ENCODE data around the gene ZBTB38.
A peak's percentile ranks its signal among the peaks of the same experiment; 100 is the strongest.

Gene ZBTB38

DNA sequence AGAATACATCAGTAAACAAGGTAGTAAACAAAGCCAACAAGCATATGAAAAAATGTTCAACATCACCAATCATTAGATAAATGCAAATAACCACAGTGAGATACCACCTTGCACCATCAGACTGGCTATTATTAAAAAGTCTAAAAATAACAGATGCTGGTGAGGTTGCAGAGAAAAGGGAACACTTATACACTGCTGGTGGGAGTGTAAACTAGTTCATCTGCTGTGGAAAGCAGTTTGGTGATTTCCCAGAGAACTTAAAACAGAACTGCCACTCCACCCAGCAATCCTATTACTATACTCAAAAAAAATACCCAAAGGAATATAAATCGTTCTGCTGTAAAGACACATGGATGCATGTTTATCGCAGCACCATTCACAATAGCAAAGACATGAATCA is 30.3 kb upstream of the ZBTB38 start:
- Histone ChIP-seq H3K4me3 (ENCODE audit: severe bottlenecking) (no peak overlapping the region), H3K36me3 (ENCODE audit: low read depth) (no peaks in the 10 kb centered on the region), H3K27ac (ENCODE audit: poor library complexity, severe bottlenecking) (peak overlapping the region; percentile 57), H3K27me3 (ENCODE audit: insufficient read depth, poor library complexity, severe bottlenecking) (no peaks in the 10 kb centered on the region), H3K4me1 (ENCODE audit: insufficient read depth, poor library complexity, severe bottlenecking) (peaks cover 12% of the 10 kb centered on the region), H3K9me3 (ENCODE audit: severe bottlenecking) (no peaks in the 10 kb centered on the region)
- DNase-seq (ENCODE audit: low spot score) (no peak), ATAC-seq (ENCODE audit: low read depth) (no peak)
- no peak for TF ChIP-seq CTCF (IDR thresholded peaks at IDR 0.05; ENCODE audit: poor library complexity, severe bottlenecking)

DNA sequence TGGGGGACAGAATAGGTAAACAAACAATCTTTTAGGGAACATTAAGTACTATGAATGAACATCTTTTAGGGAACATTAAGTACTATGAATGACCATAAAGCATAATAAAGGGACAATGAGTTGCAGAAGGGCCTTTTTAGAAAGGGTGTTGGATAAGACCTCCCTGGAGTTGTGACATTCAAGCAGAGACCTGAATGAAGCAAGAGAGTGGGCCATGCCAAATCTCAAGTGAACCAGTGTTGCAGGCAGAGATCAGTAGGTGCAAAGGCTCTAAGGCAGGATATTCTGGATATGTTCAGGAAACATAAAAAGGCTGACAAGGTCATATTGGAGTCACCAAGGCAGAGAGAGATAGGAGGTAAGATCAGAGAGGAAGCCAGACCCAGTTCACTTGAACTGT is 29.4 kb upstream of the ZBTB38 start:
- no peak overlapping the region for H3K27ac ChIP-seq (ENCODE audit: poor library complexity, severe bottlenecking)
- DNase-seq (ENCODE audit: low spot score): no peak
- TF ChIP-seq CTCF (IDR thresholded peaks at IDR 0.05; ENCODE audit: poor library complexity, severe bottlenecking): no peak

GRCh38 chr3:141341536-141341935 is 26.8 kb upstream of the ZBTB38 start:
- Histone ChIP-seq H3K27ac (ENCODE audit: poor library complexity, severe bottlenecking) (no peak overlapping the region), H3K4me3 (ENCODE audit: severe bottlenecking) (no peak overlapping the region), H3K4me1 (ENCODE audit: insufficient read depth, poor library complexity, severe bottlenecking) (peaks cover 12% of the 10 kb centered on the region), H3K9me3 (ENCODE audit: severe bottlenecking) (no peaks in the 10 kb centered on the region), H3K36me3 (ENCODE audit: low read depth) (no peaks in the 10 kb centered on the region), H3K27me3 (ENCODE audit: insufficient read depth, poor library complexity, severe bottlenecking) (no peaks in the 10 kb centered on the region)
- DNase-seq (ENCODE audit: low spot score) (no peak), ATAC-seq (ENCODE audit: low read depth) (no peak)
- TF ChIP-seq CTCF (IDR thresholded peaks at IDR 0.05; ENCODE audit: poor library complexity, severe bottlenecking): no peak

More for the DNA sequence above, 29.4 kb upstream of the ZBTB38 start:
- H3K4me1 ChIP-seq (ENCODE audit: insufficient read depth, poor library complexity, severe bottlenecking): peaks cover 12% of the 10 kb centered on the region
- no peak overlapping the region for H3K4me3 ChIP-seq (ENCODE audit: severe bottlenecking)
- no peaks in the 10 kb centered on the region for H3K36me3 ChIP-seq (ENCODE audit: low read depth)
- H3K27me3 ChIP-seq (ENCODE audit: insufficient read depth, poor library complexity, severe bottlenecking): no peaks in the 10 kb centered on the region
- H3K9me3 ChIP-seq (ENCODE audit: severe bottlenecking): no peaks in the 10 kb centered on the region
- no peak for ATAC-seq (ENCODE audit: low read depth)

- no peak for TF ChIP-seq CTCF (IDR thresholded peaks at IDR 0.05; ENCODE audit: poor library complexity, severe bottlenecking)
- DNase-seq (ENCODE audit: low spot score): no peak
- no peak overlapping the region for H3K27ac ChIP-seq (ENCODE audit: poor library complexity, severe bottlenecking)
- no peak for ATAC-seq (ENCODE audit: low read depth)
- H3K4me1 ChIP-seq (ENCODE audit: insufficient read depth, poor library complexity, severe bottlenecking): peaks cover 5% of the 10 kb centered on the region
- H3K27me3 ChIP-seq (ENCODE audit: insufficient read depth, poor library complexity, severe bottlenecking): no peaks in the 10 kb centered on the region
- H3K4me3 ChIP-seq (ENCODE audit: severe bottlenecking): no peak overlapping the region
- H3K9me3 ChIP-seq (ENCODE audit: severe bottlenecking): no peaks in the 10 kb centered on the region
- H3K36me3 ChIP-seq (ENCODE audit: low read depth): no peaks in the 10 kb centered on the region
Measured at GRCh38 chr3:141342386-141342785, 25.9 kb upstream of the ZBTB38 start.

DNA sequence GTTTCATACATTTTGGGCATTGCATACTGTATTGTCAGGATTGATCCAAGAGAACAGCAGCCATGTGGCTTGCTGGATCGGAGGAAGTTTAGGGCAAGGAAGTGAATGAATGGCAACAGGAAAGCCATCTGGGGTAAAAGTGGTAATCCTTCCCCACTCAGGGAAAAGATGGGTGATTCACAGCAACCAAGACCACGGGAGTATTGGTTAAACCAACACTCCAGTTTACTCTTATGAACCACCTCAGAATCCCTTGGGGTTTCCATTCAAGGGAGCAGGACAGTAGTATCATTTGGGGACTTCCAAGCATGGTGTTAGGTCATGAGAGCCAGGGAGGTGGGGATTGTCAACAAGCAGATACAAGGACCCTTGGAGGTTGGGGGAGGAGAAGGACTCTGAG is 25.2 kb upstream of the ZBTB38 start:
- TF ChIP-seq CTCF (IDR thresholded peaks at IDR 0.05; ENCODE audit: poor library complexity, severe bottlenecking): no peak
- H3K4me3 ChIP-seq (ENCODE audit: severe bottlenecking): no peak overlapping the region
- H3K27me3 ChIP-seq (ENCODE audit: insufficient read depth, poor library complexity, severe bottlenecking): no peaks in the 10 kb centered on the region
- H3K36me3 ChIP-seq (ENCODE audit: low read depth): no peaks in the 10 kb centered on the region
- no peaks in the 10 kb centered on the region for H3K9me3 ChIP-seq (ENCODE audit: severe bottlenecking)
- H3K4me1 ChIP-seq (ENCODE audit: insufficient read depth, poor library complexity, severe bottlenecking): no peaks in the 10 kb centered on the region
- no peak for ATAC-seq (ENCODE audit: low read depth)
- DNase-seq (ENCODE audit: low spot score): no peak
- H3K27ac ChIP-seq (ENCODE audit: poor library complexity, severe bottlenecking): no peak overlapping the region

All from RWPE2 (cell line).